Endothelial cell of umbilical vein (primary cell): ENCODE measurements around the gene ACOX3. TPM values are rescaled to one million over a fixed set of nuclear protein-coding genes. Genes with fewer than 3 reads are reported as not detected.

Experiments used
- BruUV-seq: library from RNA; stranded (reverse); fragments of 400-500 nt; replicated peaks from 2 replicates; lab custom pipeline; 2021; lab: Mats Ljungman, UMichigan
- CTCF ChIA-PET: fragments of 300-600, 350-600 bp; sonication (Branson Sonifier 250); formaldehyde crosslinking; loops from one replicate; lab custom pipeline; 2021; ENCODE audit warnings: antibody characterized with exemption, inconsistent platforms; lab: Charles Lee
- POLR2A ChIA-PET: fragments of 300-600, 350-600 bp; sonication (Branson Sonifier 250); formaldehyde crosslinking; loops from one replicate; lab custom pipeline; 2021; ENCODE audit warnings: antibody characterized with exemption, inconsistent platforms; lab: Charles Lee
- DNase-seq: peaks from one replicate; pipeline ENCODE4 v3.0.0-alpha.2; 2011; ENCODE audit warnings: low read depth, low spot score
- FAIRE-seq: peaks from 2 replicates; lab custom pipeline; 2011; peaks lifted over from hg19 to GRCh38; lab: Jason Lieb, UNC
- H2AFZ ChIP-seq: 2 replicates; pipeline ENCODE4 v1.6.0; 2012; ENCODE audit warnings: low read depth, low read length, control low read depth, inconsistent platforms
- H3K27ac ChIP-seq: 2 replicates; pipeline ENCODE4 v1.5.1; 2011; ENCODE audit warnings: low read depth, mild to moderate bottlenecking, control low read depth, low read length, moderate library complexity; ENCODE audit not compliant: insufficient read depth
- H3K27me3 ChIP-seq, 2 experiments: 2 replicates each; pipeline versions ENCODE4 v1.6.0 to v1.6.1; 2011; ENCODE audit warnings: low read length in 2 of 2, mixed read lengths in 1 of 2; ENCODE audit not compliant: control insufficient read depth in 2 of 2, insufficient read depth in 2 of 2
- H3K36me3 ChIP-seq, 2 experiments: 2 replicates in 1 of 2; 3 replicates in 1 of 2; pipeline ENCODE4 v1.5.1; 2011; ENCODE audit warnings: low read length in 2 of 2, mild to moderate bottlenecking in 1 of 2, moderate library complexity in 1 of 2; ENCODE audit not compliant: control insufficient read depth in 2 of 2, insufficient read depth in 2 of 2; ENCODE audit errors: extremely low read depth in 1 of 2
- H3K4me1 ChIP-seq: 3 replicates; pipeline ENCODE4 v1.5.1; 2011; ENCODE audit warnings: mild to moderate bottlenecking, low read length; ENCODE audit not compliant: control insufficient read depth, insufficient read depth; ENCODE audit errors: extremely low read depth
- H3K4me2 ChIP-seq: 2 replicates; pipeline ENCODE4 v1.6.1; 2011; ENCODE audit warnings: low read length, control low read depth, mixed read lengths; ENCODE audit not compliant: insufficient read depth
- H3K4me3 ChIP-seq, 3 experiments: fragments of 200-600 bp in 1 of 3; sonication (generic), shearing (Covaris generic) in 1 of 3; replicated peaks in 1 of 3; 2 replicates each; pipeline ENCODE4 v1.5.1; 2011 to 2016; ENCODE audit warnings: control low read depth in 3 of 3, low read length in 3 of 3, mild to moderate bottlenecking in 2 of 3, inconsistent platforms in 1 of 3, low read depth in 1 of 3, moderate library complexity in 1 of 3; ENCODE audit not compliant: insufficient read depth in 1 of 3
- H3K79me2 ChIP-seq: 2 replicates; pipeline ENCODE4 v1.6.0; 2012; ENCODE audit warnings: low read length, inconsistent platforms; ENCODE audit not compliant: control insufficient read depth, insufficient read depth
- H3K9ac ChIP-seq: replicated peaks from 2 replicates; pipeline ENCODE3; 2011; ENCODE audit warnings: low read length, control low read depth; ENCODE audit not compliant: insufficient read depth; ENCODE audit errors: extremely low read depth
- H3K9me1 ChIP-seq: replicated peaks from 3 replicates; pipeline ENCODE4 v1.6.0; 2011; ENCODE audit warnings: mild to moderate bottlenecking, low read length; ENCODE audit not compliant: control insufficient read depth, insufficient read depth; ENCODE audit errors: extremely low read depth
- H3K9me3 ChIP-seq: replicated peaks from 2 replicates; pipeline ENCODE4 v1.5.1; 2012; ENCODE audit warnings: low read length, inconsistent platforms; ENCODE audit not compliant: control insufficient read depth, insufficient read depth
- H4K20me1 ChIP-seq: replicated peaks from 2 replicates; pipeline ENCODE3; 2011; ENCODE audit warnings: mild to moderate bottlenecking, low read length; ENCODE audit not compliant: control insufficient read depth, insufficient read depth; ENCODE audit errors: extremely low read depth
- EZH2 ChIP-seq: IDR thresholded peaks from 2 replicates; pipeline ENCODE4 v1.6.1; 2012; ENCODE audit warnings: borderline replicate concordance, low read depth, mild to moderate bottlenecking, moderate library complexity, low read length, inconsistent platforms; ENCODE audit not compliant: severe bottlenecking
- FOS ChIP-seq: IDR thresholded peaks from 2 replicates; pipeline ENCODE4 v1.6.1; 2011; ENCODE audit warnings: mild to moderate bottlenecking, low read length, moderate library complexity, borderline replicate concordance; ENCODE audit not compliant: insufficient read depth
- GATA2 ChIP-seq: IDR thresholded peaks from 2 replicates; pipeline ENCODE4 v1.7.0; 2011; ENCODE audit warnings: low read depth, mild to moderate bottlenecking, moderate library complexity, mixed read lengths, low read length; ENCODE audit not compliant: insufficient read length, insufficient read depth
- JUN ChIP-seq: IDR thresholded peaks from 2 replicates; pipeline ENCODE4 v1.6.1; 2011; ENCODE audit warnings: borderline replicate concordance, low read depth; ENCODE audit not compliant: insufficient read length, insufficient read depth
- POLR2A ChIP-seq: IDR thresholded peaks from 2 replicates; pipeline ENCODE4 v1.6.1; 2012; ENCODE audit warnings: low read depth, mild to moderate bottlenecking, control low read depth, low read length
- POLR2AphosphoS5 ChIP-seq: IDR thresholded peaks from 2 replicates; pipeline ENCODE4 v1.6.1; 2012; ENCODE audit warnings: low read depth, mild to moderate bottlenecking, control low read depth, low read length, moderate library complexity; ENCODE audit not compliant: insufficient read depth
- dilution Hi-C: fragments of 300-500 bp; cut with MboI; formaldehyde crosslinking; loops from one replicate; pipeline ENCODE4 v1.15.0; 2019; ENCODE audit warnings: low sequenced_read_pairs; ENCODE audit not compliant: extremely low pct_ligation_motif_present
- intact Hi-C: fragments of 100-400 bp; cut with micrococcal nuclease; formaldehyde crosslinking; loops from one replicate; pipeline ENCODE4 v1.10.0; 2022
- polyA plus RNA-seq, 4 experiments: library from polyadenylated mRNA; depleted of rRNA in 3 of 4; stranded (reverse) in 3 of 4; unstranded in 1 of 4; fragments of >200 nt; gene quantifications; 2 replicates each; pipeline versions ENCODE4 v1.2.1 to v1.2.3, GENCODE V29; 2011 to 2012; ENCODE audit warnings: missing spikeins in 1 of 4
- total RNA-seq: library from RNA; stranded (reverse); gene quantifications from 2 replicates; pipeline ENCODE4 v1.2.3, GENCODE V29; 2021
- TF ChIP-seq, protein P1 (sequence below), 2 donors: IDR thresholded peaks; 1 replicate in 1 of 2; 2 replicates in 1 of 2; pipeline ENCODE4 v1.5.1; 2011; ENCODE audit warnings: low read length in 2 of 2, mild to moderate bottlenecking in 2 of 2, moderate library complexity in 2 of 2, control low read depth in 1 of 2, inconsistent platforms in 1 of 2, low read depth in 1 of 2; ENCODE audit not compliant: insufficient read depth in 1 of 2; ENCODE audit errors: extremely low read depth in 1 of 2
- TF ChIP-seq, protein P2 (sequence below): IDR thresholded peaks from 2 replicates; pipeline ENCODE4 v1.6.1; 2011; ENCODE audit not compliant: insufficient read depth, insufficient read length

The ACOX3 gene
- total and polyA plus RNA-seq, 2 donors (not counting 3 experiments of a cell fraction or from before 2014, with no cell fraction given): 13.0 to 26.3 TPM

- dilution Hi-C loops (no loop called here), intact Hi-C loops (loop anchor here (2.0 kb wide), 2 partner anchors 17 to 145 kb away; no protein-coding TSS in a partner anchor)
- peaks cover 0 to 28% of the 10 kb centered on the region in 2 experiments for H3K36me3 ChIP-seq
- no peaks in the 10 kb centered on the region for H4K20me1 ChIP-seq
- ChIA-PET CTCF (interaction anchor here (0.9 to 2.0 kb wide), 11 partner anchors 9 to 235 kb away, joined by 4 to 57 read pairs (median 12); no protein-coding TSS in a partner anchor), POLR2A (interaction anchor here (0.7 to 1.4 kb wide), 2 partner anchors 17 to 26 kb away, joined by 3 to 5 read pairs; no protein-coding TSS in a partner anchor)
- H3K27me3 ChIP-seq: no peaks in the 10 kb centered on the region
- H3K79me2 ChIP-seq: no peaks in the 10 kb centered on the region
- H3K4me1 ChIP-seq: no peaks in the 10 kb centered on the region
- H3K4me3 ChIP-seq: no peak overlapping the region
- BruUV-seq: no TSS peak
- no peak overlapping the region for H3K27ac ChIP-seq
- TF ChIP-seq, protein P1, sequence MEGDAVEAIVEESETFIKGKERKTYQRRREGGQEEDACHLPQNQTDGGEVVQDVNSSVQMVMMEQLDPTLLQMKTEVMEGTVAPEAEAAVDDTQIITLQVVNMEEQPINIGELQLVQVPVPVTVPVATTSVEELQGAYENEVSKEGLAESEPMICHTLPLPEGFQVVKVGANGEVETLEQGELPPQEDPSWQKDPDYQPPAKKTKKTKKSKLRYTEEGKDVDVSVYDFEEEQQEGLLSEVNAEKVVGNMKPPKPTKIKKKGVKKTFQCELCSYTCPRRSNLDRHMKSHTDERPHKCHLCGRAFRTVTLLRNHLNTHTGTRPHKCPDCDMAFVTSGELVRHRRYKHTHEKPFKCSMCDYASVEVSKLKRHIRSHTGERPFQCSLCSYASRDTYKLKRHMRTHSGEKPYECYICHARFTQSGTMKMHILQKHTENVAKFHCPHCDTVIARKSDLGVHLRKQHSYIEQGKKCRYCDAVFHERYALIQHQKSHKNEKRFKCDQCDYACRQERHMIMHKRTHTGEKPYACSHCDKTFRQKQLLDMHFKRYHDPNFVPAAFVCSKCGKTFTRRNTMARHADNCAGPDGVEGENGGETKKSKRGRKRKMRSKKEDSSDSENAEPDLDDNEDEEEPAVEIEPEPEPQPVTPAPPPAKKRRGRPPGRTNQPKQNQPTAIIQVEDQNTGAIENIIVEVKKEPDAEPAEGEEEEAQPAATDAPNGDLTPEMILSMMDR (IDR thresholded peaks at IDR 0.05; ENCODE audit: extremely low read depth in 1 of 2, insufficient read depth in 1 of 2, low read depth in 1 of 2, low read length in 2 of 2): no peak
- TF ChIP-seq FOS (no peak), GATA2 (no peak), JUN (no peak), POLR2A (no peak), POLR2AphosphoS5 (no peak), EZH2 (no peak)
- TF ChIP-seq, protein P2, sequence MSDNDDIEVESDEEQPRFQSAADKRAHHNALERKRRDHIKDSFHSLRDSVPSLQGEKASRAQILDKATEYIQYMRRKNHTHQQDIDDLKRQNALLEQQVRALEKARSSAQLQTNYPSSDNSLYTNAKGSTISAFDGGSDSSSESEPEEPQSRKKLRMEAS: no peak
- no peak overlapping the region for H2AFZ ChIP-seq
- FAIRE-seq (no peak), DNase-seq (no peak)
- no peak overlapping the region for H3K4me2 ChIP-seq
- no peaks in the 10 kb centered on the region for H3K9me3 ChIP-seq
- H3K9ac ChIP-seq: no peak overlapping the region
- H3K9me1 ChIP-seq: no peaks in the 10 kb centered on the region
Measured at GRCh38 chr4:8411351-8412180, 29.0 kb downstream of the ACOX3 start.
